SU-DHL-6 (cell line): ENCODE data around the gene ATP5PD.
"Not testable (repeated sequence)": the region's sequence is repeated elsewhere in the genome, so short reads cannot be mapped to it uniquely, and the experiment has no call there.

Experiments
- H2AFZ ChIP-seq: fragments of 200-600 bp; sonication (generic); 2 replicates; pipeline ENCODE4 v1.6.1; 2014; ENCODE audit warnings: low read depth, mild to moderate bottlenecking, moderate library complexity, mixed read lengths, antibody characterized with exemption, low read length; ENCODE audit not compliant: severe bottlenecking
- H3F3A ChIP-seq: fragments of 200-600 bp; shearing (Covaris generic); 2 replicates; pipeline ENCODE4 v1.6.0; 2016; ENCODE audit warnings: antibody characterized with exemption, mild to moderate bottlenecking; ENCODE audit not compliant: insufficient read depth
- H3K27ac ChIP-seq: fragments of 200-600 bp; sonication (generic); 2 replicates; pipeline ENCODE4 v1.5.1; 2016; ENCODE audit warnings: low read depth, mild to moderate bottlenecking, low read length, moderate library complexity, mixed read lengths
- H3K27me3 ChIP-seq: fragments of 200-600 bp; sonication (generic), shearing (Covaris generic); 2 replicates; pipeline ENCODE4 v1.6.0; 2014; ENCODE audit warnings: mild to moderate bottlenecking, low read length
- H3K36me3 ChIP-seq: fragments of 200-600 bp; sonication (generic); 2 replicates; pipeline ENCODE4 v1.6.1; 2014; ENCODE audit warnings: mild to moderate bottlenecking, low read length, mixed read lengths
- H3K4me2 ChIP-seq: fragments of 300-600, 200-600 bp; shearing (Covaris generic), sonication (generic); 2 replicates; pipeline ENCODE4 v1.6.0; 2014; ENCODE audit warnings: low read length, low read depth, mild to moderate bottlenecking; ENCODE audit not compliant: poor library complexity, severe bottlenecking
- H3K4me3 ChIP-seq: fragments of 200-600 bp; sonication (generic); 2 replicates; pipeline ENCODE4 v1.5.1; 2014; ENCODE audit warnings: antibody characterized with exemption, low read length, mild to moderate bottlenecking, mixed read lengths; ENCODE audit not compliant: insufficient read depth, poor library complexity, severe bottlenecking
- H3K79me2 ChIP-seq: fragments of 200-600 bp; sonication (generic); 2 replicates; pipeline ENCODE4 v1.6.1; 2014; ENCODE audit warnings: mild to moderate bottlenecking, low read length, moderate library complexity; ENCODE audit not compliant: insufficient read depth
- H3K9ac ChIP-seq: fragments of 200-600 bp; sonication (generic); 2 replicates; pipeline ENCODE4 v1.7.0; 2014; ENCODE audit warnings: mild to moderate bottlenecking, low read length
- H3K9me2 ChIP-seq: fragments of 200-600 bp; sonication (generic); replicated peaks from 2 replicates; pipeline ENCODE4 v1.6.1; 2014; ENCODE audit warnings: low read length; ENCODE audit not compliant: insufficient read depth
- H3K9me3 ChIP-seq: fragments of 200-600 bp; sonication (generic); 2 replicates; pipeline ENCODE4 v1.6.1; 2014; ENCODE audit warnings: low read length, mixed read lengths; ENCODE audit not compliant: insufficient read depth
- H4K20me1 ChIP-seq: fragments of 200-600 bp; sonication (generic); 2 replicates; pipeline ENCODE4 v1.6.1; 2014; ENCODE audit warnings: low read depth, mild to moderate bottlenecking, antibody characterized with exemption, low read length, moderate library complexity, mixed read lengths
- CTCF ChIP-seq: fragments of 200-600 bp; sonication (generic); IDR thresholded peaks from one replicate; pipeline ENCODE4 v1.5.1; 2017; ENCODE audit warnings: antibody characterized with exemption, mild to moderate bottlenecking, low read length, moderate library complexity; ENCODE audit not compliant: insufficient read depth, poor library complexity, severe bottlenecking
- EZH2phosphoT487 ChIP-seq: fragments of 200-600 bp; sonication (generic), shearing (Covaris generic); conservative IDR thresholded peaks from 2 replicates; pipeline ENCODE4 v1.6.1; 2018; ENCODE audit warnings: mild to moderate bottlenecking, antibody characterized with exemption, low read length, moderate library complexity, mixed read lengths

Gene ATP5PD

GRCh38 chr17:75009139-75009724 is 37.5 kb downstream of the ATP5PD start:
- H3K4me2 ChIP-seq: no peak overlapping the region

GRCh38 chr17:75008373-75008772 is 38.4 kb downstream of the ATP5PD start:
- Histone ChIP-seq H2AFZ (no peak overlapping the region), H3K9me3 (no peaks in the 10 kb centered on the region), H3K27me3 (no peaks in the 10 kb centered on the region), H3K79me2 (peaks cover 4% of the 10 kb centered on the region), H4K20me1 (no peaks in the 10 kb centered on the region), H3K27ac (no peak overlapping the region), H3K9me2 (no peaks in the 10 kb centered on the region), H3K9ac (no peak overlapping the region), H3K36me3 (no peaks in the 10 kb centered on the region), H3K4me3 (no peak overlapping the region), H3F3A (peaks cover 11% of the 10 kb centered on the region), H3K4me2 (no peak overlapping the region)
- no peak for TF ChIP-seq EZH2phosphoT487

More at GRCh38 chr17:75009139-75009724, 37.5 kb downstream of the ATP5PD start:
- Histone ChIP-seq H3K9me2 (no peaks in the 10 kb centered on the region), H3K27ac (no peak overlapping the region), H2AFZ (no peak overlapping the region), H3K4me3 (no peak overlapping the region), H3K79me2 (peaks cover 11% of the 10 kb centered on the region), H3K27me3 (no peaks in the 10 kb centered on the region), H3K36me3 (no peaks in the 10 kb centered on the region), H3F3A (peaks cover 11% of the 10 kb centered on the region), H3K9ac (no peak overlapping the region), H4K20me1 (no peaks in the 10 kb centered on the region), H3K9me3 (no peaks in the 10 kb centered on the region)
- TF ChIP-seq CTCF: no peak
- TF ChIP-seq EZH2phosphoT487: no peak

GRCh38 chr17:75006653-75007052 is 40.1 kb downstream of the ATP5PD start:
- Histone ChIP-seq H3K4me3 (no peak overlapping the region), H3K27ac (no peak overlapping the region), H3K9ac (no peak overlapping the region), H3K4me2 (no peak overlapping the region), H3K9me3 (no peaks in the 10 kb centered on the region), H3F3A (peaks cover 6% of the 10 kb centered on the region), H3K36me3 (no peaks in the 10 kb centered on the region), H3K79me2 (no peaks in the 10 kb centered on the region), H3K27me3 (no peaks in the 10 kb centered on the region), H3K9me2 (no peaks in the 10 kb centered on the region), H2AFZ (no peak overlapping the region), H4K20me1 (no peaks in the 10 kb centered on the region)
- TF ChIP-seq CTCF (no peak), EZH2phosphoT487 (no peak)

- H3K9ac ChIP-seq, H3K9me3 ChIP-seq, H3K4me2 ChIP-seq, H3K27me3 ChIP-seq, H3K4me3 ChIP-seq, H3F3A ChIP-seq, H4K20me1 ChIP-seq, H3K36me3 ChIP-seq, H3K27ac ChIP-seq, H2AFZ ChIP-seq, H3K79me2 ChIP-seq, H3K9me2 ChIP-seq: not testable (repeated sequence)
Measured at GRCh38 chr17:75006084-75006483, 40.7 kb downstream of the ATP5PD start.
